Osteoblast (primary cell): ENCODE data around the gene CD8A. TPM values are rescaled to one million over a fixed set of nuclear protein-coding genes. Genes with fewer than 3 reads are reported as not detected.

Experiments
- DNase-seq: peaks from one replicate; pipeline ENCODE4 v3.0.0; 2011; ENCODE audit warnings: low spot score, mixed read lengths; ENCODE audit not compliant: insufficient read length; ENCODE audit errors: missing footprints
- H2AFZ ChIP-seq: 2 replicates; pipeline ENCODE4 v1.6.0; 2011; ENCODE audit warnings: mild to moderate bottlenecking, low read length
- H3K27ac ChIP-seq: 2 replicates; pipeline ENCODE4 v1.5.1; 2011; ENCODE audit warnings: mild to moderate bottlenecking, low read depth, low read length, moderate library complexity
- H3K27me3 ChIP-seq: 2 replicates; pipeline ENCODE4 v1.6.0; 2012; ENCODE audit warnings: mild to moderate bottlenecking, control low read depth, inconsistent platforms, low read length, moderate library complexity; ENCODE audit not compliant: insufficient read depth
- H3K36me3 ChIP-seq: 2 replicates; pipeline ENCODE4 v1.5.1; 2011; ENCODE audit warnings: mild to moderate bottlenecking, low read length, control low read depth, moderate library complexity; ENCODE audit not compliant: insufficient read depth
- H3K4me1 ChIP-seq: 2 replicates; pipeline ENCODE4 v1.5.1; 2011; ENCODE audit warnings: mild to moderate bottlenecking, low read length, control low read depth, moderate library complexity; ENCODE audit not compliant: insufficient read depth
- H3K4me2 ChIP-seq: 2 replicates; pipeline ENCODE4 v1.6.0; 2011; ENCODE audit warnings: mild to moderate bottlenecking, low read length; ENCODE audit not compliant: insufficient read depth
- H3K4me3 ChIP-seq: fragments of 200-600 bp; sonication (generic); 3 replicates; pipeline ENCODE4 v1.5.1; 2012; ENCODE audit warnings: mild to moderate bottlenecking, low read length, inconsistent platforms; ENCODE audit not compliant: insufficient read depth
- H3K79me2 ChIP-seq: 2 replicates; pipeline ENCODE4 v1.6.0; 2012; ENCODE audit warnings: mild to moderate bottlenecking, low read length, control low read depth, inconsistent platforms; ENCODE audit not compliant: insufficient read depth
- H3K9me3 ChIP-seq: 2 replicates; pipeline ENCODE4 v1.5.1; 2011; ENCODE audit warnings: low read depth, low read length, control low read depth
- H4K20me1 ChIP-seq: 2 replicates; pipeline ENCODE4 v1.6.0; 2012; ENCODE audit warnings: mild to moderate bottlenecking, low read length, control low read depth; ENCODE audit not compliant: insufficient read depth
- total RNA-seq: library from RNA; depleted of rRNA; stranded (reverse); fragments of >200 nt; gene quantifications from 2 replicates; pipeline ENCODE4 v1.2.3, GENCODE V29; 2012
- TF ChIP-seq, protein P1 (sequence below): IDR thresholded peaks from 2 replicates; pipeline ENCODE4 v1.5.1; 2011; ENCODE audit warnings: mild to moderate bottlenecking, low read depth, low read length, moderate library complexity; ENCODE audit errors: extremely low read depth

Gene CD8A
- total RNA-seq, 1 donor, result not detected

GRCh38 chr2:86821306-86821705 lies 30.6 kb upstream of the CD8A start:
- H3K4me3 ChIP-seq, result no peak overlapping the region
- no peaks in the 10 kb centered on the region for H3K9me3 ChIP-seq
- DNase-seq, result no peak
- no peak overlapping the region for H2AFZ ChIP-seq
- no peaks in the 10 kb centered on the region for H3K36me3 ChIP-seq
- H3K27me3 ChIP-seq, result peaks cover 6% of the 10 kb centered on the region
- no peaks in the 10 kb centered on the region for H3K79me2 ChIP-seq
- no peaks in the 10 kb centered on the region for H3K4me1 ChIP-seq
- H3K27ac ChIP-seq, result no peak overlapping the region
- H4K20me1 ChIP-seq, result no peaks in the 10 kb centered on the region
- TF ChIP-seq, protein P1, sequence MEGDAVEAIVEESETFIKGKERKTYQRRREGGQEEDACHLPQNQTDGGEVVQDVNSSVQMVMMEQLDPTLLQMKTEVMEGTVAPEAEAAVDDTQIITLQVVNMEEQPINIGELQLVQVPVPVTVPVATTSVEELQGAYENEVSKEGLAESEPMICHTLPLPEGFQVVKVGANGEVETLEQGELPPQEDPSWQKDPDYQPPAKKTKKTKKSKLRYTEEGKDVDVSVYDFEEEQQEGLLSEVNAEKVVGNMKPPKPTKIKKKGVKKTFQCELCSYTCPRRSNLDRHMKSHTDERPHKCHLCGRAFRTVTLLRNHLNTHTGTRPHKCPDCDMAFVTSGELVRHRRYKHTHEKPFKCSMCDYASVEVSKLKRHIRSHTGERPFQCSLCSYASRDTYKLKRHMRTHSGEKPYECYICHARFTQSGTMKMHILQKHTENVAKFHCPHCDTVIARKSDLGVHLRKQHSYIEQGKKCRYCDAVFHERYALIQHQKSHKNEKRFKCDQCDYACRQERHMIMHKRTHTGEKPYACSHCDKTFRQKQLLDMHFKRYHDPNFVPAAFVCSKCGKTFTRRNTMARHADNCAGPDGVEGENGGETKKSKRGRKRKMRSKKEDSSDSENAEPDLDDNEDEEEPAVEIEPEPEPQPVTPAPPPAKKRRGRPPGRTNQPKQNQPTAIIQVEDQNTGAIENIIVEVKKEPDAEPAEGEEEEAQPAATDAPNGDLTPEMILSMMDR, result no peak
- H3K4me2 ChIP-seq, result no peak overlapping the region

GRCh38 chr2:86818957-86819356 lies 28.2 kb upstream of the CD8A start:
- H3K27ac ChIP-seq, result no peak overlapping the region
- H3K36me3 ChIP-seq, result no peaks in the 10 kb centered on the region
- no peaks in the 10 kb centered on the region for H4K20me1 ChIP-seq
- H3K79me2 ChIP-seq, result no peaks in the 10 kb centered on the region
- H2AFZ ChIP-seq, result no peak overlapping the region
- H3K4me1 ChIP-seq, result no peaks in the 10 kb centered on the region
- H3K27me3 ChIP-seq, result no peaks in the 10 kb centered on the region
- H3K4me3 ChIP-seq, result no peak overlapping the region
- no peak overlapping the region for H3K4me2 ChIP-seq
- DNase-seq, result no peak
- TF ChIP-seq, protein P1, result no peak
- H3K9me3 ChIP-seq, result no peaks in the 10 kb centered on the region

DNA sequence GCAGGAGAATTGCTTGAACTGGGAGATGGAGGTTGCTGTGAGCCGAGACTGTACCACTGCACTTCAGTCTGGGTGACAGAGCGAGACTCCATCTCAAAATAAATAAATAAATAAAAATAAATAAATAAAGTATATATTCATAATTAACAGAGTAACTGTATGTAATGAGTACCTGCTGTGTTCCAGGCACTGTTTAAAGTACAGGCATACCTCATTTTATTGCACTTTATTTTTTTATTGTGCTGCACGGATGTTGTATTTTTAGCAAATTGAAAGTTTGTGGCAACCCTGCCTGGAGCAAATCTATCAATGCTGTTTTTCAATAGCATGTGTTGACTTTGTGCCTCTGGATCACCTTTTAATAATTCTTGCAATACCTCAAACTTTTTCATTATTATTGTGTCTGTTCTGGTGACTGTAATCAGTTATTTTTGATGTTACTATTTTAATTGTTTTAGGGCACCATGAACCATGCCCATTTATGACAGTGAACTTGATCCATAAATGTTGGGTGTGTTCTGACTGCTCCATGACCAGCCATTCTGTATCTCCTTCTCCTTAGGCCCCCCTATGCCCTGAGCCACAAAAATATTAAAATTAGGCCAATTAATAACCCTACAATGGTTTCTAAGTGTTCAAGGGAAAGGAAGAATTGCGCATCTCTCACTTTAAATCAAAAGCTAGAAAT lies 27.5 kb upstream of the CD8A start:
- H3K27me3 ChIP-seq, result peaks cover 3% of the 10 kb centered on the region
- H4K20me1 ChIP-seq, result no peaks in the 10 kb centered on the region
- H3K9me3 ChIP-seq, result no peaks in the 10 kb centered on the region
- H2AFZ ChIP-seq, result no peak overlapping the region
- no peak for DNase-seq
- H3K36me3 ChIP-seq, result no peaks in the 10 kb centered on the region
- H3K27ac ChIP-seq, result no peak overlapping the region
- TF ChIP-seq, protein P1, result no peak
- H3K79me2 ChIP-seq, result no peaks in the 10 kb centered on the region
- H3K4me1 ChIP-seq, result no peaks in the 10 kb centered on the region
- H3K4me2 ChIP-seq, result no peak overlapping the region
- no peak overlapping the region for H3K4me3 ChIP-seq

GRCh38 chr2:86815611-86816010 lies 24.9 kb upstream of the CD8A start:
- Histone ChIP-seq H3K4me3 (no peak overlapping the region), H3K4me2 (no peak overlapping the region), H3K9me3 (no peaks in the 10 kb centered on the region), H3K27me3 (peaks cover 5% of the 10 kb centered on the region), H3K36me3 (no peaks in the 10 kb centered on the region), H3K79me2 (no peaks in the 10 kb centered on the region), H3K4me1 (no peaks in the 10 kb centered on the region), H4K20me1 (no peaks in the 10 kb centered on the region), H2AFZ (no peak overlapping the region), H3K27ac (no peak overlapping the region)
- DNase-seq, result no peak
- TF ChIP-seq, protein P1, result no peak
